Left renal cortex interstitium (tissue), 4 donors: ENCODE measurements around the gene MCRIP2. TPM values are rescaled to one million over a fixed set of nuclear protein-coding genes. Genes with fewer than 3 reads are reported as not detected.

Source experiments
- DNase-seq, 4 donors: peaks; one replicate each; pipeline ENCODE4 v3.0.0-alpha.2; 2013; ENCODE audit warnings: low read depth in 4 of 4, low spot score in 2 of 4, missing footprints in 1 of 4
- polyA plus RNA-seq, 4 donors: library from polyadenylated mRNA; unstranded; fragments of 120-200 nt; gene quantifications; one replicate each; pipeline ENCODE4 v1.2.1, GENCODE V29; 2013; ENCODE audit not compliant: insufficient read length in 4 of 4

The MCRIP2 gene
- polyA plus RNA-seq, 4 donors = 13.6 to 30.9 (median 25.1) TPM

DNA sequence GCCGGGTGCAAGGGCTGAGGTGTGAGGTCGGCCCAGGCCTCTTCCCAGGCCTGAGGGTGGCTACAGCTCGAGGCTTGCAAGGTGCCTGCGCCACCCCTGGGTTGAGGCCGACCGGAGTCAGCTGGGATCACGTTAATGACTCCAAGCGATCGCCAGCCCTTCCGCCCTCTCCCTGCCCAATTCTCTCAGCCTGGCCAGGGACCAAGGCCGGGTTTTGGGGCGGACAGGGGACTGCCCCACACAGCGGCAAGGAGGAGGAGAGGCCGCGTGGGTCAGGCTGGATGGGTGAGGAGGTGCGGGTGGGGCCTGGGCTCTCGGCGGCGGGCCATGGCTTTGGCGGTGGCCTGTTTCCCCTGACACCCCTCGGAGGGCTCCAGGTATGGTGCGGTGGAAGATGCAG lies 51.7 kb downstream of the MCRIP2 start:
- DNase-seq = no peak

DNA sequence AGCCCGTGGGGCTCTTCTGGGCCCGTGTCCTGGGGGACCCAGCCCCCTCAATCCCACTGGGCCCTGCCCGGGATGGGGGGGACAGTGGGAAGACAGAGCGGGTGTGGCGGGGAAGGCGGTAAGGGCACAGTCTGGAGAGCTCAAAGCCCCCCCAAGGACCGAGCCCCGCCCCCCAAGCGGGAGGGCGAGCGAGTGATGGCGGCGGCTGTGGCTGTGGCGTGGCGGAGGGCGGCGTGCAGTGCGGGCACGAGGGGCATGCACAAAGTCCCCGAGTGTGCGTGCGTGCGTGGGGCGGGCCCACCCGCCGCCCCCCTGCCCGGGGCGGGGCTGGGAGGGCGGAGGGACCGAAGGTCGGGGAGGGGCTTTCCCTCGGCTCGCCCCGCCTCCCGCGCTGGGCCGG lies 52.1 kb downstream of the MCRIP2 start:
- DNase-seq = no peak

DNA sequence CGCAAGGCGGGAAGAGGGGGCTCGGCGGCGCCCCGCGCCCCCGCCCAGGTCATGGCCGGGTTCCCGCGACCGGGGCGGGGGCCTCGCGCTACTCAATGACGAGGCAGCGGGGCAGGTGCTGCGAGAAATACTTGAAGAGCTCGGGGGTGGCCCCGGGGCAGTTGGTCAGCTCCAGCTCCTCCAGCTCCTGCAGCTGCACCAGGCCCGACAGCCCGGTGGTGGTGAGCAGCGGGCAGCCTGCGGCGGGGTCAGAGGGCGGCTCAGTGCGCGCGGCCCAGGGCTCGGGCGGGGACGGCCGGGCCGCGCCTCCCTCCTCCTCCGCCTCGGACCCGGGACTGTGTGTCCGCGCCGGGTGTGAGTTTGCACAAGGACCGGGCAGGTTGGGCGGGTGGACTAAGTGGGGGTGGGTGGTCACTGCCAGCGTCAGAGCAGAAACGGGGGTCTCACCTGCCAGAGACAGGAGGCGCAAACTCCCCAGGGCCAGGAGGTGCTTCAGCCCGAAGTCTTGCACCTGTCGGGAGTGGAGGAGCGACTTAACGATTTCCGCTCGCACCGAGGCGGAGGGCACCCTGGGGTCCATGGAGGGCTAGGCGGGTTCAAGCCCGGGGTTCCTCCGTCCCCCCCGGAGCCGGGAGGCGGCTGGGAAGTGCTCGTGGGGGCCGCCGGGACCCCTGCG lies 52.7 kb downstream of the MCRIP2 start:
- DNase-seq = no peak

DNA sequence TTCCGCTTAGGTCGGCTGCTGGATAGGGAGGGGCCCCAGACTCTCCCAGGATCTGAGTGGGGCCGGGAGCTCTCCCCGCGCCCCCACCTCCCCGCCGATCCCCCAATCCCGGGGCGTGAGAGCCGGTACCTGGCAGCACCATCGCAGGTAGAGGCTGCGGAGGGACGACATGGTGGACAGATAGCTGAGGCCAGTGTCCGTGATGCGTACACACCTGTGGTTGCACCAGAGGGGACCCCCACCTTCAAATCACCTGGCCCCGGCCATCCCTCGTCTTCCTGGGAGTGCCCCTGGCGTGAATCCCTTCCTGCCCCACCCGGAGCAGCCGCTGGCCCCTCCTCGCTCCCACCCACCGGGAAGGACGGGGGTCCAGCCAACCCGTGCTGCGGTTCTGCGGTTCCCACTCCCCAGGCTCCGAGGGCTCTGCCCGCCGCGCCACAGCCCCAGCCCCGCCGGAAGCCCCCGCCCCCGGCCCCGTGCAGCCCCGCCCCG lies 53.3 kb downstream of the MCRIP2 start:
- no peak for DNase-seq

DNA sequence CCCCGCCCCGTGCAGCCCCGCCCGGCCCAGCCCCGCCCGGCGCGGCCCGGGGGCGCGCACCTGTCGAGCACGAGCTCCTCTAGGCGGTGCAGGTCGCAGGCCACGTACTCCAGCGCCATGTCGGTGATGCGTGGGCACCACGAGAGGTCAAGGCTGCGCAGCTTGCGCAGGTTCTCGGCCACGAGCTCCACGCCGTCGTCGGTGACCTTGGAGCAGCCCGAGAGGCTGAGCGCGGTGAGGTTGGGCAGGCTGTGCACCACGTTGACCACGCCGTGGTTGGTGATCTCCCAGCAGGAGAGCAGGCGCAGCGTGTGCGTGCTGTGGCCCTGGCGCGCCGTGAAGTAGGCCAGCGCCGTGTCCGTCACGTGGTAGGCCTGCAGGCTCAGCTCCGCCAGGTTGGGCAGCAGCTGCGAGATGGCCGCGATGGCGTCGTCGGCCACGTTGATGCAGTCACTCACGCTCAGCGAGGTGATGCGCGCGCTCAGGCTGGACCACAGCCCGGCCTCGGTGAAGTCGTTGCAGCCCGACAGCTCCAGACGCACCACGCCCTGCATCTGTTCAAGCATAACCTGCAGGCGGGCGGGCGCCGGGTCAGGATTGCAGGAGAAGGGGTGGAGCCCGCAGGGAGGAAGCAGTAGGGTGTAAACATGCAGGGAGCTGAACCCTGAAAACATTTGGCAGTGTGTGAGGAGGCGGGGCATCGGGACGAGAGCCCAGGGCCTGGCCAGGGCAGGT lies 53.9 kb downstream of the MCRIP2 start:
- DNase-seq = no peak

Other genes starting within 250 kb of the MCRIP2 start
- 100 to 1,000 TPM; 102 to 159 (median 136) TPM for gene NME4, start 244.6 kb upstream of the MCRIP2 start, polyA plus RNA-seq
- 10 to 100 TPM; 28.1 to 42.0 (median 31.9) TPM for gene DECR2, start 239.9 kb upstream of the MCRIP2 start, polyA plus RNA-seq
- gene RAB11FIP3, start 216.2 kb upstream of the MCRIP2 start, polyA plus RNA-seq = 100 to 1,000 TPM in 2 of 4 donors, 10 to 100 TPM in 2; 72.9 to 144 (median 109) TPM
- 10 to 100 TPM; 20.0 to 40.2 (median 32.6) TPM for gene CAPN15, start 114.1 kb upstream of the MCRIP2 start, polyA plus RNA-seq
- gene PRR35, start 81.4 kb upstream of the MCRIP2 start, polyA plus RNA-seq = 10 to 100 TPM in 3 of 4 donors, 1 to 10 TPM in 1; 8.2 to 20.3 (median 16.6) TPM
- 10 to 100 TPM in 1 of 4 donors, 1 to 10 TPM in 3; 7.3 to 13.7 (median 8.3) TPM for gene NHLRC4, start 74.8 kb upstream of the MCRIP2 start, polyA plus RNA-seq
- gene PIGQ, start 71.9 kb upstream of the MCRIP2 start, polyA plus RNA-seq = 10 to 100 TPM; 44.9 to 92.7 (median 76.9) TPM
- gene RAB40C, start 51.8 kb upstream of the MCRIP2 start, polyA plus RNA-seq = 10 to 100 TPM; 15.4 to 32.2 (median 24.8) TPM
- 1 to 10 TPM in 3 of 4 donors, under 1 TPM in 1; 0.83 to 3.7 (median 2.3) TPM for gene WFIKKN1, start 10.8 kb upstream of the MCRIP2 start, polyA plus RNA-seq
- gene METTL26, start 5.5 kb upstream of the MCRIP2 start, polyA plus RNA-seq = 10 to 100 TPM; 40.1 to 81.6 (median 60.1) TPM
- 10 to 100 TPM; 23.5 to 76.1 (median 52.9) TPM for gene WDR90, start 7.5 kb downstream of the MCRIP2 start, polyA plus RNA-seq
- 100 to 1,000 TPM in 1 of 4 donors, 10 to 100 TPM in 3; 53.4 to 131 (median 95.7) TPM for gene RHOT2, start 26.3 kb downstream of the MCRIP2 start, polyA plus RNA-seq
- 1 to 10 TPM; 1.1 to 3.4 (median 1.7) TPM for gene RHBDL1, start 33.8 kb downstream of the MCRIP2 start, polyA plus RNA-seq
- gene STUB1, start 38.6 kb downstream of the MCRIP2 start, polyA plus RNA-seq = 100 to 1,000 TPM; 110 to 187 (median 117) TPM
- 10 to 100 TPM; 55.7 to 85.7 (median 69.2) TPM for gene JMJD8, start 42.5 kb downstream of the MCRIP2 start, polyA plus RNA-seq
- gene WDR24, start 48.6 kb downstream of the MCRIP2 start, polyA plus RNA-seq = 10 to 100 TPM in 3 of 4 donors, 1 to 10 TPM in 1; 9.1 to 18.3 (median 13.1) TPM
- gene FBXL16, start 64.0 kb downstream of the MCRIP2 start, polyA plus RNA-seq = 1 to 10 TPM in 2 of 4 donors, under 1 TPM in 2; 0.69 to 1.7 (median 1.2) TPM
- 10 to 100 TPM in 2 of 4 donors, 1 to 10 TPM in 2; 4.7 to 14.0 (median 11.8) TPM for gene METRN, start 73.3 kb downstream of the MCRIP2 start, polyA plus RNA-seq
- gene ANTKMT, start 79.3 kb downstream of the MCRIP2 start, polyA plus RNA-seq = 10 to 100 TPM; 11.3 to 32.8 (median 21.2) TPM
- gene CCDC78, start 84.6 kb downstream of the MCRIP2 start, polyA plus RNA-seq = 1 to 10 TPM; 1.1 to 4.3 (median 3.4) TPM
- gene HAGHL, start 85.3 kb downstream of the MCRIP2 start, polyA plus RNA-seq = 1 to 10 TPM; 1.9 to 7.7 (median 7.3) TPM
- gene CIAO3, start 99.2 kb downstream of the MCRIP2 start, polyA plus RNA-seq = 10 to 100 TPM; 21.7 to 32.2 (median 27.6) TPM
- gene MSLN, start 118.9 kb downstream of the MCRIP2 start, polyA plus RNA-seq = 10 to 100 TPM; 11.6 to 26.2 (median 20.2) TPM
- 10 to 100 TPM in 3 of 4 donors, 1 to 10 TPM in 1; 9.7 to 18.5 (median 16.5) TPM for gene RPUSD1, start 146.6 kb downstream of the MCRIP2 start, polyA plus RNA-seq
- 10 to 100 TPM; 16.0 to 47.6 (median 28.0) TPM for gene CHTF18, start 146.8 kb downstream of the MCRIP2 start, polyA plus RNA-seq
- gene GNG13, start 158.9 kb downstream of the MCRIP2 start, polyA plus RNA-seq = under 1 TPM in 3 of 4 donors, not detected in 1; 0.17 to 0.49 (median 0.27) TPM